Bronchial smooth muscle cell (primary cell): ENCODE results near the gene CLPX. TPM values are rescaled to one million over a fixed set of nuclear protein-coding genes. Genes with fewer than 3 reads are reported as not detected.

Experiments used
- total RNA-seq: library from RNA; depleted of rRNA; stranded (reverse); fragments of >200 nt; gene quantifications from 2 replicates; pipeline ENCODE4 v1.2.1, GENCODE V29; 2014

CLPX gene
- 41.5 and 47.1 TPM in 2 replicates for total RNA-seq

GRCh38 chr15:65184868-65185717 is at the start of gene CLPX:
TSS of gene CLPX (minus strand) at chr15:65185342. CDS start at chr15:65185153, 189 bp downstream.

GRCh38 chr15:65210770-65211481 is 25.8 kb upstream of the CLPX start, which contains the start of gene CILP:
TSS of gene CILP (minus strand) at chr15:65211473. CDS start at chr15:65209755, 1,718 bp downstream.

GRCh38 chr15:65133548-65134200 is 51.5 kb downstream of the CLPX start, which contains the start of gene PDCD7:
TSS of gene PDCD7 (minus strand) at chr15:65133808. CDS start at chr15:65133781, 27 bp downstream.

GRCh38 chr15:65115086-65115485 is 70.1 kb downstream of the CLPX start, which contains the start of gene UBAP1L:
TSS of gene UBAP1L (minus strand) at chr15:65115200. CDS start at chr15:65106215, 8,985 bp downstream.

Other genes starting within 250 kb of the CLPX start
- 64.9 and 69.7 TPM in 2 replicates for gene SPG21, start 195.4 kb downstream of the CLPX start, total RNA-seq
- 7.6 and 13.4 TPM in 2 replicates for gene MTFMT, start 155.7 kb downstream of the CLPX start, total RNA-seq
- gene SLC51B, start 140.0 kb downstream of the CLPX start, total RNA-seq: 1.0 and 1.9 TPM in 2 replicates
- 31.7 and 58.0 TPM in 2 replicates for gene RASL12, start 117.4 kb downstream of the CLPX start, total RNA-seq
- gene KBTBD13, start 108.6 kb downstream of the CLPX start, total RNA-seq: not detected in 2 replicates
- gene UBAP1L, start 70.1 kb downstream of the CLPX start, total RNA-seq: 0.95 and 1.5 TPM in 2 replicates
- gene PDCD7, start 51.5 kb downstream of the CLPX start, total RNA-seq: 11.8 and 15.0 TPM in 2 replicates
- 0.79 and 2.9 TPM in 2 replicates for gene CILP, start 26.1 kb upstream of the CLPX start, total RNA-seq
- 2.0 and 2.2 TPM in 2 replicates for gene PARP16, start 101.5 kb upstream of the CLPX start, total RNA-seq
- not detected in 2 replicates for gene RNU5A-1, start 110.7 kb upstream of the CLPX start, total RNA-seq
- not detected in 2 replicates for gene RNU5B-1, start 119.3 kb upstream of the CLPX start, total RNA-seq
- gene IGDCC3, start 192.7 kb upstream of the CLPX start, total RNA-seq: not detected in 2 replicates
- gene IGDCC4, start 237.6 kb upstream of the CLPX start, total RNA-seq: 0.63 and 5.8 TPM in 2 replicates